ENCODE measurements around the gene BTBD8.

Gene BTBD8

GRCh38 chr1:92210701-92211100 lies 130.6 kb downstream of the BTBD8 start:
- H3K4me3 ChIP-seq (ENCODE audit: low read depth, low read length), result no peak overlapping the region
- no peak for TF ChIP-seq CTCF (IDR thresholded peaks at IDR 0.05; ENCODE audit: borderline replicate concordance, insufficient read depth, low read depth, low read length)

- no peak overlapping the region for H3K4me3 ChIP-seq (ENCODE audit: low read depth, low read length)
- TF ChIP-seq CTCF (IDR thresholded peaks at IDR 0.05; ENCODE audit: borderline replicate concordance, insufficient read depth, low read depth, low read length), result no peak
These were observed 131.0 kb downstream of the BTBD8 start for GRCh38 chr1:92211166-92211565.

DNA sequence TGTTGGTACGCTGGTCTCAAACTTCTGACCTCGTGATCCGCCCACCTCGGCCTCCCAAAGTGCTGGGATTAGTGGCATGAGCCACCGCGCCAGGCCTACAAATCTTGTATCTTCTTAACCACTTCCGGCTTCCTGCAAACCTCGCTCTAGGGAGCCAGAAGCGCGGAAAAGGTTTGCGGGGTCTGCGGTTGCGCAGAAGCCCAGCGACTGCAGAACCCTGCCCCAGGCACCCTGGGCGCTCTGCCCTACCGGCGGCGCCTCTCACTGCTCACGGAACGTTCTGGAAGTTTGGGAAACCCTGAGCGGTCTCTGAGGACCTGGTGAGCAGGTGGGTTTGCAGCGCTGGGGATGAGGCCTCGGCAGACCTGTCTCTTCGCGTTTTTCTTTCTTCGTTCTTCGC lies 137.6 kb downstream of the BTBD8 start, which contains the start of gene C1orf146:
TSS of gene C1orf146 (plus strand) at position 195 of the 400 bp plus-strand sequence. CDS start 13,506 bp downstream, outside the sequence.
- TF ChIP-seq CTCF (IDR thresholded peaks at IDR 0.05; ENCODE audit: borderline replicate concordance, insufficient read depth, low read depth, low read length), result no peak
- no peak within 1 kb of the TSS for H3K4me3 ChIP-seq (ENCODE audit: low read depth, low read length)

GRCh38 chr1:92218559-92218958 lies 138.4 kb downstream of the BTBD8 start:
- H3K4me3 ChIP-seq (ENCODE audit: low read depth, low read length), result no peak overlapping the region
- TF ChIP-seq CTCF (IDR thresholded peaks at IDR 0.05; ENCODE audit: borderline replicate concordance, insufficient read depth, low read depth, low read length), result no peak

GRCh38 chr1:92219028-92219427 lies 138.9 kb downstream of the BTBD8 start:
- TF ChIP-seq CTCF (IDR thresholded peaks at IDR 0.05; ENCODE audit: borderline replicate concordance, insufficient read depth, low read depth, low read length), result no peak
- no peak overlapping the region for H3K4me3 ChIP-seq (ENCODE audit: low read depth, low read length)

DNA sequence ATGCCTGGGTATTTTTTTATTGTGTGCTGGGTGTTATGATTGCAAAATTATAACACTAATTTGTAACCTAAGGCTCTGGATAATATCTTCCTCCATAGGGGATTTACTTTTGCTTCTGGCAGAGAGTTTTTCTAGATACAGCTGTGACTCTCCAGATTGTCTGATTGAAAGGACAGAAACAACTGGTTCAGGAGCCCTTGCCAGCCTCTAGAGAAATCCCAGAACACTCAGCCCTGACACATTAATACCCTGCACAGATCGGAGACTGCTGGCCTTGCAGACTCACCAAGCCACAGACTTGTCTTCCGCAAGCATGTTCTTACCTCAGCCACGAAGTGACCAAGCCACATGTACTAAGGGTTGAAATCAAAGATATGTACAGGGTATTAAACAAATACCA lies 148.3 kb downstream of the BTBD8 start:
- TF ChIP-seq CTCF (IDR thresholded peaks at IDR 0.05; ENCODE audit: borderline replicate concordance, insufficient read depth, low read depth, low read length), result no peak
- H3K4me3 ChIP-seq (ENCODE audit: low read depth, low read length), result no peak overlapping the region

- TF ChIP-seq CTCF (IDR thresholded peaks at IDR 0.05; ENCODE audit: borderline replicate concordance, insufficient read depth, low read depth, low read length), result no peak
- H3K4me3 ChIP-seq (ENCODE audit: low read depth, low read length), result no peak overlapping the region
These were observed 150.6 kb downstream of the BTBD8 start for GRCh38 chr1:92230736-92231135.
